ENCODE measurements around the gene REXO5.
A peak's percentile ranks its signal among the peaks of the same experiment; 100 is the strongest.

REXO5 gene

DNA sequence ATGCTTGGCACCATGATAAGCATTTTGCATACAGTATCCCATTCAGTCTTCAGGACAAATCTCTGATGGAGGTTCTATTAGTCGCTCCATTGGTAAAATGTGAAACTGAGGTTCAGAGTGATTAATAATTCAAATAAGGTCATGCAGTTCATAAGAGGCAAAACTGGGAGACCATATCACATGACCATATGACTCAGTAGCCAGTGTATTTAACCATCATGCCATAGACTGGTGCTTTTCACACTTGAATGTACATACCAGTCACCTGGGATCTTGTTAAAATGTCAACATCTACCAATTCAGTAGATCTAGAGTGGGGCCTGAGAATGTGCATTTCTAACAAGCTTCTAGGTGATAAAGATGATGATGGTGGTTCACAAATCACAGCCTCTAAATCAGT is 38.2 kb upstream of the REXO5 start:
- no peak overlapping the region for H3K27ac ChIP-seq (ENCODE audit: low read length)
- no peak overlapping the region for H2AFZ ChIP-seq (ENCODE audit: low read depth, low read length)
- H3K36me3 ChIP-seq (replicated peaks; ENCODE audit: low read depth, low read length): no peaks in the 10 kb centered on the region
- H3K9me3 ChIP-seq (ENCODE audit: insufficient read depth, low read length): no peaks in the 10 kb centered on the region
- no peak overlapping the region for H3K9ac ChIP-seq (ENCODE audit: low read length)
- H3K4me3 ChIP-seq (ENCODE audit: low read length): no peak overlapping the region
- no peaks in the 10 kb centered on the region for H4K20me1 ChIP-seq (ENCODE audit: insufficient read depth, low read length)
- H3K79me2 ChIP-seq (ENCODE audit: low read length): no peaks in the 10 kb centered on the region
- no peaks in the 10 kb centered on the region for H3K27me3 ChIP-seq (ENCODE audit: low read depth, low read length)
- TF ChIP-seq EZH2phosphoT487 (IDR thresholded peaks at IDR 0.05; ENCODE audit: low read depth): no peak
- TF ChIP-seq CTCF (IDR thresholded peaks at IDR 0.05; ENCODE audit: low read depth, low read length): no peak
- peaks cover 13% of the 10 kb centered on the region for H3K4me1 ChIP-seq (ENCODE audit: low read length)
- no peak overlapping the region for H3K4me2 ChIP-seq (ENCODE audit: low read length)

- Histone ChIP-seq H3K9ac (ENCODE audit: low read length) (no peak overlapping the region), H2AFZ (ENCODE audit: low read depth, low read length) (no peak overlapping the region), H3K4me1 (ENCODE audit: low read length) (peaks cover 10% of the 10 kb centered on the region), H3K4me3 (ENCODE audit: low read length) (no peak overlapping the region), H3K79me2 (ENCODE audit: low read length) (no peaks in the 10 kb centered on the region), H3K36me3 (replicated peaks; ENCODE audit: low read depth, low read length) (no peaks in the 10 kb centered on the region), H3K27me3 (ENCODE audit: low read depth, low read length) (no peaks in the 10 kb centered on the region), H4K20me1 (ENCODE audit: insufficient read depth, low read length) (no peaks in the 10 kb centered on the region), H3K27ac (ENCODE audit: low read length) (no peak overlapping the region), H3K4me2 (ENCODE audit: low read length) (no peak overlapping the region), H3K9me3 (ENCODE audit: insufficient read depth, low read length) (no peaks in the 10 kb centered on the region)
- TF ChIP-seq EZH2phosphoT487 (IDR thresholded peaks at IDR 0.05; ENCODE audit: low read depth) (no peak), CTCF (IDR thresholded peaks at IDR 0.05; ENCODE audit: low read depth, low read length) (no peak)
Measured at GRCh38 chr16:20768818-20769217, 37.5 kb upstream of the REXO5 start.

GRCh38 chr16:20773679-20774078 is 32.6 kb upstream of the REXO5 start:
- H3K9me3 ChIP-seq (ENCODE audit: insufficient read depth, low read length): no peaks in the 10 kb centered on the region
- H3K27me3 ChIP-seq (ENCODE audit: low read depth, low read length): no peaks in the 10 kb centered on the region
- H4K20me1 ChIP-seq (ENCODE audit: insufficient read depth, low read length): no peaks in the 10 kb centered on the region
- no peak overlapping the region for H3K9ac ChIP-seq (ENCODE audit: low read length)
- H3K4me1 ChIP-seq (ENCODE audit: low read length): no peaks in the 10 kb centered on the region
- H3K36me3 ChIP-seq (replicated peaks; ENCODE audit: low read depth, low read length): peaks cover 3% of the 10 kb centered on the region
- H3K79me2 ChIP-seq (ENCODE audit: low read length): no peaks in the 10 kb centered on the region
- no peak overlapping the region for H3K4me2 ChIP-seq (ENCODE audit: low read length)
- H3K4me3 ChIP-seq (ENCODE audit: low read length): no peak overlapping the region
- TF ChIP-seq CTCF (IDR thresholded peaks at IDR 0.05; ENCODE audit: low read depth, low read length) (no peak), EZH2phosphoT487 (IDR thresholded peaks at IDR 0.05; ENCODE audit: low read depth) (no peak)
- H2AFZ ChIP-seq (ENCODE audit: low read depth, low read length): no peak overlapping the region
- H3K27ac ChIP-seq (ENCODE audit: low read length): no peak overlapping the region

DNA sequence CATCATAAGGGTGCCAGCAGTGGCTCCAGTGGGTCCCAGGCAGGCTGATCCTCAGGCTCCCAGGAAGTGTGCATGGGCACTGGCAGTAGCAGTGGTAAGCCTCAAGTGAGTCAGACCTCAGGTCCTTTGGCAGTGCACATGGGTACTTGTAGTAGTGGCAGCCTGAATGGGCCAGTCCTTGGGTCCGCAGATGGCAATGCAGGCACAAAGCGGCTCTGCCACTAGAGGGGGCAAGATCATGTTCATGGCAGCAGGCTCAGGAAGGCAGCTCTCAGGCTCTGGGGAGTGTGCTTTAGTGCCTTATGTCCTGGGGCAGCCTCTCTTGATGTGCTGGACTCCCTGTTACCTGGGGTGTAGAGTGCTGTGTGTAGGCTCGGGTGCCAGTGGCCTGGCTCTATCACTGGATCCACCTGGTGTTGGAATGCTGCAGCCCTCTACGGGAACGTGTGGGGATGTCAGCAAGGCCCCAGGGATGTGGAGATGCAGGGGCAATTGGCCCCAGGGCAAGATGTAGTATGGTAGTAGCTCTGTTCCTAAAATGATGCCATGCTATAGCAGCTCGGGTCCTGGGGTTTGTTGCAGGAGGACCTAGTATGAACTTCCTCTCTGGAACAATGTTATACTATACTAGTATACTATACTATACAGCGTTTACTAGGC is 31.5 kb upstream of the REXO5 start:
- Histone ChIP-seq H3K4me2 (ENCODE audit: low read length) (no peak overlapping the region), H3K9ac (ENCODE audit: low read length) (no peak overlapping the region), H3K79me2 (ENCODE audit: low read length) (no peaks in the 10 kb centered on the region), H3K27ac (ENCODE audit: low read length) (no peak overlapping the region), H3K27me3 (ENCODE audit: low read depth, low read length) (no peaks in the 10 kb centered on the region), H3K4me3 (ENCODE audit: low read length) (no peak overlapping the region), H3K36me3 (replicated peaks; ENCODE audit: low read depth, low read length) (peaks cover 3% of the 10 kb centered on the region), H4K20me1 (ENCODE audit: insufficient read depth, low read length) (no peaks in the 10 kb centered on the region), H3K9me3 (ENCODE audit: insufficient read depth, low read length) (no peaks in the 10 kb centered on the region), H2AFZ (ENCODE audit: low read depth, low read length) (no peak overlapping the region), H3K4me1 (ENCODE audit: low read length) (no peaks in the 10 kb centered on the region)
- peak; percentile 83 for TF ChIP-seq CTCF (IDR thresholded peaks at IDR 0.05; ENCODE audit: low read depth, low read length)
- no peak for TF ChIP-seq EZH2phosphoT487 (IDR thresholded peaks at IDR 0.05; ENCODE audit: low read depth)

Measured in OCI-LY3 (cell line).